ENCODE measurements around the gene EPN3. TPM values are rescaled to one million over a fixed set of nuclear protein-coding genes. Genes with fewer than 3 reads are reported as not detected.
A peak's percentile ranks its signal among the peaks of the same experiment; 100 is the strongest.

The EPN3 gene
- total RNA-seq, 1 experiment from 2014 or later = 0.09 TPM

- CTCF ChIA-PET = interaction anchor here (0.7 kb wide), 1 partner anchor 41 kb away, joined by 15 read pairs; no protein-coding TSS in a partner anchor
- POLR2A ChIA-PET (ENCODE audit: low non-redundant PET) = no interaction called here
Observed at GRCh38 chr17:50499721-50500120, 32.8 kb upstream of the EPN3 start.

GRCh38 chr17:50501054-50501453 is 31.5 kb upstream of the EPN3 start:
- Histone ChIP-seq H3K27me3 (replicated peaks; ENCODE audit: insufficient read depth, low read depth, low read length, poor library complexity) (no peaks in the 10 kb centered on the region), H3K4me3 (ENCODE audit: low read depth, low read length, poor library complexity, severe bottlenecking) (no peak overlapping the region), H3K9me3 (ENCODE audit: low read depth, low read length, poor library complexity, severe bottlenecking) (no peaks in the 10 kb centered on the region), H3K27ac (ENCODE audit: low read depth, low read length, poor library complexity, severe bottlenecking) (no peak overlapping the region), H3K36me3 (ENCODE audit: insufficient read depth, low read length, poor library complexity, severe bottlenecking) (no peaks in the 10 kb centered on the region), H3K4me1 (ENCODE audit: insufficient read depth, low read length, poor library complexity, severe bottlenecking) (no peaks in the 10 kb centered on the region)
- peak; percentile 60 for TF ChIP-seq CTCF (conservative IDR thresholded peaks at IDR 0.05; ENCODE audit: low read depth, low read length)
- no peak for TF ChIP-seq EZH2 (IDR thresholded peaks at IDR 0.05; ENCODE audit: borderline replicate concordance, low read depth, low read length, poor library complexity, severe bottlenecking)
- BruUV-seq (replicated peaks) = no TSS peak
- intact Hi-C loops (cut with micrococcal nuclease; ENCODE audit: unreplicated experiment) = no loop called here
- ChIA-PET CTCF (interaction anchor here (0.7 to 1.1 kb wide), 3 partner anchors 10 to 291 kb away, joined by 3 to 4 read pairs (median 3); no protein-coding TSS in a partner anchor), POLR2A (ENCODE audit: low non-redundant PET) (interaction anchor here (0.9 kb wide), 1 partner anchor 505 kb away, joined by 3 read pairs; no protein-coding TSS in a partner anchor)
- peak; percentile 40 for DNase-seq (ENCODE audit: low spot score)

More at GRCh38 chr17:50499721-50500120, 32.8 kb upstream of the EPN3 start:
- no peaks in the 10 kb centered on the region for H3K9me3 ChIP-seq (ENCODE audit: low read depth, low read length, poor library complexity, severe bottlenecking)
- intact Hi-C loops (cut with micrococcal nuclease; ENCODE audit: unreplicated experiment) = no loop called here
- TF ChIP-seq EZH2 (IDR thresholded peaks at IDR 0.05; ENCODE audit: borderline replicate concordance, low read depth, low read length, poor library complexity, severe bottlenecking) (no peak), CTCF (conservative IDR thresholded peaks at IDR 0.05; ENCODE audit: low read depth, low read length) (no peak)
- BruUV-seq (replicated peaks) = no TSS peak
- H3K27me3 ChIP-seq (replicated peaks; ENCODE audit: insufficient read depth, low read depth, low read length, poor library complexity) = no peaks in the 10 kb centered on the region
- H3K4me1 ChIP-seq (ENCODE audit: insufficient read depth, low read length, poor library complexity, severe bottlenecking) = no peaks in the 10 kb centered on the region
- DNase-seq (ENCODE audit: low spot score) = no peak
- H3K27ac ChIP-seq (ENCODE audit: low read depth, low read length, poor library complexity, severe bottlenecking) = no peak overlapping the region
- no peaks in the 10 kb centered on the region for H3K36me3 ChIP-seq (ENCODE audit: insufficient read depth, low read length, poor library complexity, severe bottlenecking)
- no peak overlapping the region for H3K4me3 ChIP-seq (ENCODE audit: low read depth, low read length, poor library complexity, severe bottlenecking)

- ChIA-PET CTCF (no interaction called here), POLR2A (ENCODE audit: low non-redundant PET) (interaction anchor here (0.6 kb wide), 1 partner anchor 23 kb away, joined by 4 read pairs; no protein-coding TSS in a partner anchor)
- DNase-seq (ENCODE audit: low spot score) = no peak
- H3K36me3 ChIP-seq (ENCODE audit: insufficient read depth, low read length, poor library complexity, severe bottlenecking) = no peaks in the 10 kb centered on the region
- H3K4me3 ChIP-seq (ENCODE audit: low read depth, low read length, poor library complexity, severe bottlenecking) = no peak overlapping the region
- no TSS peak for BruUV-seq (replicated peaks)
- no peak for TF ChIP-seq CTCF (conservative IDR thresholded peaks at IDR 0.05; ENCODE audit: low read depth, low read length)
- TF ChIP-seq EZH2 (IDR thresholded peaks at IDR 0.05; ENCODE audit: borderline replicate concordance, low read depth, low read length, poor library complexity, severe bottlenecking) = no peak
- no peaks in the 10 kb centered on the region for H3K27me3 ChIP-seq (replicated peaks; ENCODE audit: insufficient read depth, low read depth, low read length, poor library complexity)
- no peak overlapping the region for H3K27ac ChIP-seq (ENCODE audit: low read depth, low read length, poor library complexity, severe bottlenecking)
- H3K9me3 ChIP-seq (ENCODE audit: low read depth, low read length, poor library complexity, severe bottlenecking) = no peaks in the 10 kb centered on the region
- intact Hi-C loops (cut with micrococcal nuclease; ENCODE audit: unreplicated experiment) = no loop called here
- H3K4me1 ChIP-seq (ENCODE audit: insufficient read depth, low read length, poor library complexity, severe bottlenecking) = no peaks in the 10 kb centered on the region
Observed at GRCh38 chr17:50502301-50502990, 30.1 kb upstream of the EPN3 start.

Data from A673 (cell line).